Tibial nerve (tissue), 4 donors: Measurements from ENCODE around the gene ASB1.

Experiments
- CTCF ChIP-seq, 5 experiments: fragments of 200-600 bp in 3 of 5; fragments of 450-650 bp in 2 of 5; sonication (generic) in 3 of 5; IDR thresholded peaks; one replicate each; pipeline ENCODE4 v1.5.1; 2016 to 2019; ENCODE audit warnings: antibody characterized with exemption in 5 of 5, mild to moderate bottlenecking in 3 of 5, moderate library complexity in 2 of 5
- EP300 ChIP-seq, 2 donors: sonication (generic); formaldehyde crosslinking; IDR thresholded peaks; one replicate each; pipeline ENCODE4 v1.6.1; 2017; ENCODE audit warnings: antibody characterized with exemption in 2 of 2, mild to moderate bottlenecking in 1 of 2
- POLR2A ChIP-seq, 2 donors: fragments of 450-650 bp; IDR thresholded peaks; one replicate each; pipeline ENCODE4 v1.6.1; 2017; ENCODE audit warnings: antibody characterized with exemption in 2 of 2, mild to moderate bottlenecking in 2 of 2, moderate library complexity in 2 of 2

- TF ChIP-seq EP300 (IDR thresholded peaks at IDR 0.05), result no peak
- no peak for TF ChIP-seq CTCF (IDR thresholded peaks at IDR 0.05)
- TF ChIP-seq POLR2A (IDR thresholded peaks at IDR 0.05), result no peak
Measured at GRCh38 chr2:238421695-238422035, 5.1 kb upstream of the ASB1 start.
